Stimulated activated CD4-positive, alpha-beta T cell treated with anti-CD3 and anti-CD28 coated beads, Interleukin-4, amount 100 ng/mL, for 48 hours (primary cell): ENCODE measurements around the gene SLC26A6.

Experiments
- DNase-seq, 2 donors: peaks; one replicate each; pipeline ENCODE4 v3.0.0-alpha.2; 2020; ENCODE audit warnings: low read depth in 2 of 2

SLC26A6 gene

GRCh38 chr3:48631516-48632448 is 3.5 kb downstream of the SLC26A6 start:
- no peak for DNase-seq

GRCh38 chr3:48630833-48631232 is 4.4 kb downstream of the SLC26A6 start:
- DNase-seq = no peak

GRCh38 chr3:48630407-48630806 is 4.9 kb downstream of the SLC26A6 start:
- no peak for DNase-seq

- no peak for DNase-seq
Observed at GRCh38 chr3:48629894-48630293, 5.4 kb downstream of the SLC26A6 start.

GRCh38 chr3:48628277-48629017 is 6.8 kb downstream of the SLC26A6 start:
- DNase-seq = no peak

GRCh38 chr3:48625600-48625999 is 9.7 kb downstream of the SLC26A6 start:
- no peak for DNase-seq

GRCh38 chr3:48624767-48625166 is 10.5 kb downstream of the SLC26A6 start:
- no peak for DNase-seq

GRCh38 chr3:48623851-48624547 is 11.3 kb downstream of the SLC26A6 start:
- DNase-seq = no peak

GRCh38 chr3:48621461-48621869 is 13.8 kb downstream of the SLC26A6 start, which contains the start of gene TMEM89:
TMEM89 (minus strand) TSS chr3:48621769; CDS start chr3:48621756, 13 bp downstream.
- no peak for DNase-seq

GRCh38 chr3:48619541-48620524 is 15.4 kb downstream of the SLC26A6 start:
- no peak for DNase-seq

GRCh38 chr3:48617559-48617958 is 17.7 kb downstream of the SLC26A6 start:
- DNase-seq = no peak

- DNase-seq = no peak
Observed at GRCh38 chr3:48614044-48614443, 21.2 kb downstream of the SLC26A6 start.

- no peak for DNase-seq
Observed at GRCh38 chr3:48612309-48612708, 23.0 kb downstream of the SLC26A6 start.

- peak; percentile 84 to 87 for DNase-seq
Observed at GRCh38 chr3:48609088-48610005, 25.9 kb downstream of the SLC26A6 start, which contains the start of gene UQCRC1. UQCRC1 (minus strand) TSS chr3:48609646; CDS start chr3:48609620, 26 bp downstream.

- peak in 1 of 2 donors; percentile 26 for DNase-seq
Observed at GRCh38 chr3:48607519-48607918, 27.7 kb downstream of the SLC26A6 start.

GRCh38 chr3:48601622-48601994 is 33.7 kb downstream of the SLC26A6 start:
- no peak for DNase-seq

GRCh38 chr3:48600711-48601621 is 34.3 kb downstream of the SLC26A6 start:
- DNase-seq = no peak

- no peak for DNase-seq
Observed at GRCh38 chr3:48599509-48600285, 35.6 kb downstream of the SLC26A6 start.
